Suppressor macrophage treated with lipopolysaccharide for 4 hours (primary cell): ENCODE measurements around the gene CDC42EP5.
"Not testable (repeated sequence)": the region's sequence is repeated elsewhere in the genome, so short reads cannot be mapped to it uniquely, and the experiment has no call there.

Experiments used
- DNase-seq: peaks from one replicate; pipeline ENCODE4 v3.0.0-alpha.2; 2020

The CDC42EP5 gene

DNA sequence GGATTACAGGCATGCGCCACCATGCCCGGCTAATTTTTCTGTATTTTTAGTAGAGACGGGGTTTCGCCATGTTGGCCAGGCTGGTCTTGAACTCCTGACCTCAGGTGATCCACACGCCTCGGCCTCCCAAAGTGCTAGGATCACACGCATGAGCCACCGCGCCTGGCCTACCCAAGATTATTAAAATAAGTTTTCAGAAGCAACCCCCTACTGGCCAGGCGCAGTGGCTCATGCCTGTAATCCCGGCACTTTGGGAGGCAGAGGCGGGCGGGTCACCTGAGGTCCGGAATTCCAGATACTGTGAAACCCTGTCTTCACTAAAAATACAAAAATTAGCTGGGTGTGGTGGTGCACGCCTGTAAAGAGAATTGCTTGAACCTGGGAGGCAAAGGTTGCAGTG lies 26.7 kb downstream of the CDC42EP5 start:
- not testable (repeated sequence) for DNase-seq

GRCh38 chr19:54444737-54445136 lies 28.4 kb downstream of the CDC42EP5 start:
- DNase-seq: no peak

DNA sequence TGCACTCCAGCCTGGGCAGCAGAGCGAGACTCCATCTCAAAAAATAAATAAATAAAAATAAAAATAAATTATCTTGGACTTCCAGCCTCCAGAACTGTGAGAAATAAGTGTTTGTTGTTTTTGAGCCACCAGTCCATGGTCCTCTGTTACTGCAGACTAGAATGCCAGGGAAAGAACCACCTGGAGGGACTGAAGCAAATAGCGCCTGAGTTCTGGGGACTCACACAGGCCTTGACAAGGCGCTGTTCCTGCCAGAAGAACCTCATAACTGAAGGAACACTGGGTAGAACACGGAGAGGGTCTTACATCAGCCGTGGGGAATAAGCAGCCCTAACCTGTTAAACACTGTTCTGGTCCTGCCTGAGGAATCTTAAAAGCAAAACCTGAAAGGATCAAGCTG lies 32.5 kb downstream of the CDC42EP5 start:
- DNase-seq: no peak

DNA sequence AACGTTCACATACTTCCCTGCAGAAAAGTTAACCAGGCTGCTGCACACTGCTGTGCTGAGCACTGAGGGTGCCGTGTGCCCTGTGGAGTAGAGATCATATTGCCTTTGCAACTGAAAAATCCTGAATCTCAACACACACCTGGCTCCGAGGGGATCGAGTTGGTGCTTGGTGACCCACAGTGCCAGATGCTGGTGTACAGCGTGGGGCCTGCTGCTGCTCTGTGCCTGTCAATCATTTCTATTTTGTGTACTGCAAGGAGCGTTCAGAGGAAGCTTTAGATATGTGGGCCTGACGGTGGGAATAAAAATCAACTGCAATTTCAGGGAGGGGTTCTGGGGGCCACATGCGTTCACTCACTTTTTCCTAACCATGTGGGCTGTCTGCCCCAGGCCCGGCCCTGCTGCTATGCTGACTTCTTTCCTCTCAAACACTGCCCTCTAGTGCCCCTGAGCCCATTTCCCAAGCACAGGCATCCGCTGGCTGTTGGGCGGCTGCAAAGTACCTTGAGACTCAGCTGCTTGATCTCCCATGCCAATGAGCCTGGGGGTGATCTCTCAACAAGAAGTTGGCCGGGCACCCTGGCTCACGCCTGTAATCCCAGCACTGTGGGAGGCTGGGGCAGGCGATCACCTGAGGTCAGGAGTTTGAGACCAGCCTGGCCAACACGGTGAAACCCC lies 33.8 kb downstream of the CDC42EP5 start:
- DNase-seq: peak; percentile 40

DNA sequence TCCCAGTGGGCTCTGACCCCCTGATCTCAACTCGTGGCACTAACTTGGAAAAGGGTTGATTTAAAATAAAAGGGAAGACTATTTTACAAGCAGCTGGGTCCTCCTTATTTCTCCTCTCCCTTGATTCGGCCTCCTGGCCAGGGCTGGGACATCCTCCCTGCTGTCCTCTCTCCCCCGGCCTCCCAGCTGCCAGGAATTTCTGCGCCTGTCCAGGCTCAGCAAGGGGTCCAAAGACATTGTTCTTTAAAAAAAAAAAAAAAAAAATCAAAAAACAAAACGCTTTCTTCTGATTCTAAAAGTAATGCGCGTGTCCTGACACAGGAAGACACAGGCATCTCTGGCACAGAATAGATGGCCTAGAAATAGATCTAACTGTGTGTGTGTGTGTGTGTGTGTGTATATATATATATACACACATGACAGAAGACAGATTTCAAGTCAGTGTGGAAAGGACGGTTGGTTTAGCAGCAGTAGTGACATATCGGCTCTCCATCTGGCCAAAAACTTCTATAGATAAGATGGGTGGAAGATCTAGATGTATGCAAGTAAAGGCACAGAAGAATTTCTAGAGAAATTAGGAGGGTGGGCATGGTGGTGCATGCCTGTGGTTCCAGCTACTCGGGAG lies 36.4 kb downstream of the CDC42EP5 start:
- no peak for DNase-seq

DNA sequence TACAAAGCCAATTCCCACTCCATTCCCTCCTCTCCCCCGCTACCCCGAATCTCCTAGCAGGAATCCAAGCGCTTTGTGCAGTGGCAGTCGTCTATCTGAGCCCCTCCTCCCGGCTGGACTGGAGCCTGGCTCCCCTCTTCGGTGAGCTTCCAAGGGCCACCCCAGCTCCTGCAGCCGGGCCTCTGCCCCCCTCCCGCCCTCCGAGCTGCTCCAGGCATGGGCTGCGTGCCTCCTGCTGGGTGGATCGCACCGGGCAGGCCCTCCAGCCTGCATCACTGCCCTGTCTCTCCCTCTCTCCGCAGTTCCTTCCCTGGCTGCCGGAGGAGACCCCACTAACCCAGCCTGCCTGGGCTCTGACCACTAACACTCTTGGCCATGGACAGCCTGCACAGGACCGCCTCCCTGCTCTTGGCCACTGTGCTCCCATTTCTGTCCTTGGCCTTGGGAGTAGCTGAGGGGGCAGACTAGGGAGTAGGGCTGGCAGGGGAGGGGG lies 37.0 kb downstream of the CDC42EP5 start:
- DNase-seq: no peak

DNA sequence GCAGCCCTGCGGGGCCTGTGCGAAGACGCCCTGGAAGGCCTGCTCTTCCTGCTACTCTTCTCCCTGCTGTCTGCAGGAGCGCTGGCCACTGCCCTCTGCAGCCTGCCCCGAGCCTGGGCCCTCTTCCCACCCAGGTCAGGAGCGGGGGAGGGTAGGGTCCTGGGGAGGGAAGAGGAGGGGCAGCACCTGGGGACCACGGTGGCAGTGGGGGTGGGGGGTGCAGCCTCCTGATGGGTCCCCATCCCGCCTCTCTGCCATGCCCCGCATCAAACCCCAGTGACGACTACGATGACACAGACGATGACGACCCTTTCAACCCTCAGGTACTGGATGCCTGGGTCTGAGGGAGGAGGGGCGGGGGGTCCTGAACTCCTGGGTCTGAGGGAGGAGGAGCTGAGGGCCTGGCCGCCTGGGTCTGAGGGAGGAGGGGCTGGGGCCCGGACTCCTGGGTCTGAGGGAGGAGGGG lies 37.5 kb downstream of the CDC42EP5 start:
- no peak for DNase-seq

GRCh38 chr19:54434873-54435214 lies 38.3 kb downstream of the CDC42EP5 start:
- DNase-seq: no peak

DNA sequence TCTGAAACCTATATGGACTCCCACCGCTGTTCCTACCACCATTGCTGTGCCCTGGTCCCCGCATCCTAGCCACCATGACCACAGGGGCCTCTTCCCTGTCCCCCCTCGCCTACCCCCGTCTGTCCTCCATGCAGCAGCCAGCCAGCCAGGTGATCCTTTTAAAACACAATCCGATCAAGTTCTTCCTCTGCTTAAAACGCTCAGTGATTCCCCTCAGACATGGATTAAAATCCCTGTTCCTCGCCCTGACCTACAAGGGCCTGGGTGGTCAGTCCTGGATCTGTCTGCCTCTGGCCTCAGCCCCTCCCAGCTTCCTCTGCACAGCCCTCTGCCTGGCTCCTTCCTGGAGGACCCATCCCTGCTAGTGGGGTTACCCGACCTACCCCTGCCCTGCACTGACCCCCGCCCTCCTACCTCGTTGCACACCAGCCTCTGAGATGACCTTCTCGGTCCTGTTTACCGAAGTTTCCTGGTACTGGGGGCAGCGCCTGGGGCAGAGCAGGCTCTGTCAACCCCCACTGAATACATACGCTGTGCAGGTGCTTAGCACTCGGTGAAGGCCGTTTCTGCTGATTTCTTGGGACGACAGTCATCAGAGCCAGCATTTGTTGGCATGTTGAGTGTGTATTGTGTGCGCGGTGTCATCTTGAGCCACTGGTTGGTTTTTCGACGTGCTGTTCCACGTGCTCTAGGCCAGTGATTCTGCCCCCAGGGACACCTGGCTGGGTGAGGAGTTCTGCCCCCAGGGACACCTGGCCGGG lies 38.8 kb downstream of the CDC42EP5 start:
- no peak for DNase-seq

DNA sequence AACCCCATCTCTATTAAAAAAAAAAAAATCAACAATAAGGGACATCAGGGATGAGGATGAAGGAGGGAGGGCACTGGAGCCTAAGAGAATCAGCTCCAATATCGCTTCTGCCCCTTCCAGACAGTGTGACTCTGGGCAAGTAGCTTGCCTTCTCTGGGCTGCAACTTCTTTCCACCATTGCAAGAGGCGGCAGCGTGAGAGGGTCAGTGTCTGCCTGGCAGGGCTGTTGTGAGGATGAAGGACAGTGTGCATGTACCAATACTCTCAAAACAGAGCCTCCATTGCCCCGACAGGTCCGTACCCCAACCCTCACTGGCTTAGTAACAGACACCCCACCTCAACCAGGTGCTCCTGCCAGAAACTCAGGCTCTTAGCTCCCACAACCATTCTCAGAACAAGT lies 39.4 kb downstream of the CDC42EP5 start:
- no peak for DNase-seq

- DNase-seq: no peak
Measured at GRCh38 chr19:54432144-54432738, 40.9 kb downstream of the CDC42EP5 start.

GRCh38 chr19:54431255-54431838 lies 41.7 kb downstream of the CDC42EP5 start:
- DNase-seq: no peak

DNA sequence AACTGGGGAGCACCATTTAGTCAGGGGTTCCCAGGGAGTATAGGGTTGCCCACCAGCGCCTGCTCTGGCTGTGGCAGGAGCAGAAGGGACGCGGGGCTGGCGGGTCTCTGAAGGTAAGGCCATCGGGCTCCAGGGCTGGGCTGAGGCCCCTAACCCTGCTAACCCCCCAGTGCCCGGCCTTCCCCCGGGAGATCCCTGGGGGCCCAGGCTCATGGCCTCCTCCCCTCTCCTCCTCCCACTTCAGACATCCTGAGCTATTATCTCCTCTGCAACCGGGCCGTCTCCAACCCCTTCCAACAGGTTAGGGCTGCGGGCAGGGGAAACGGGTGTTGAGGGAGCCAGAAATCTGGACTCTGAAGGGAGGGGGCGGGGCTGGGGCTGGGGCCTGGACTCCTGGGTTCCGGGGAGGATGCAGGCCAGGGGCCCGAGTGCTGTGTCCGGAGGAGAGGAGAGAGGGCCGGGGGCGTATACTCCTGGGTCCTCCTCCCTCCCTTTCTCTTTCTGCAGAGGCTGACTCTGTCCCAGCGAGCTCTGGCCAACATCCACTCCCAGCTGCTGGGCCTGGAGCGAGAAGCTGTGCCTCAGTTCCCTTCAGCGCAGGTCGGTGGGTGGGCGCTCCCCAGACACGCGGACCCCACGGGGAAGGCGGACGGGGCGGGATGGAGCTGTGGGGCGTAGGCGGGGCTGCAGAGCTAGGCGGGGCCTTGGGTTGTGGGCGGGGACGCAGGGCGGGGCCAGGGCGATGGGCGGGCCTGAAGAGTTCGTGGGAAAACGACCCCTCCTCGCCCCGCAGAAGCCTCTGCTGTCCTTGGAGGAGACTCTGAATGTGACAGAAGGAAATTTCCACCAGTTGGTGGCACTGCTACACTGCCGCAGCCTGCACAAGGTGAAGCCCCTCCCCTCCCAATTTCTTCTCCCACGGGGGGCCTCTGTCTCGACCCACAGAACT lies 42.5 kb downstream of the CDC42EP5 start:
- peak; percentile 38 for DNase-seq

DNA sequence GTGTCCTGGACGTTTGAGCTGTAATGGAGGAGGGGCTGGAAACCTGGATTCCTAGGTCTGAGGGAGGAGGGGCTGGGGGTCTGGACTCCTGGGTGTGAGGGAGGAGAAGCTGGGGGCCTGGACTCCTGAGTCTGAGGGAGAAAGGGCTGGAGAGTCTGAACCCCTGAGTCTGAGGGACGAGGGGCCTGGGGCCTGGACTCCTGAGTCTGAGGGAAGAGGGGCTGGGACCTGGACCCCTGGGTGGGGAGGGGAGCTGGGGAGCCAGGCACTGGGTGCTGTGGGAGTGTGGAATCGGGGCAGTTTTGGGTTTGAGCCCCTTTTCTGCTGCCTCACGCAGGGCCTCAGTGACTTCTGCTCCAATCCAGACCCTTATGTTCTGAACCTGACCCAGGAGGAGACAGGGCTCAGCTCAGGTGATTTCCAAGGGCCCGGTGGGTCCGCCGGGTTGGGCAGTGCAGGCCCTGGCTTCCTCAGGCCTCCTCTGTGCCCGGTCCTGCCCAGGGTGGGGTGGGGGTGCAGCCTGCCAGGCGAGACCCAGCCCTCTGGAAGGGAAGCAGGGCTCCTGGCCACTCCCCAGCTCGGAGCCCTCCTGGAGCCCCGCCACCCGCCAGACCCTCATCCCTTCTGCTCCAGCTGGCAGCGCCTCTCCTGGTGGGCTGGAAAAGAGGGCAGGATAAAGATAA lies 43.4 kb downstream of the CDC42EP5 start:
- no peak for DNase-seq

DNA sequence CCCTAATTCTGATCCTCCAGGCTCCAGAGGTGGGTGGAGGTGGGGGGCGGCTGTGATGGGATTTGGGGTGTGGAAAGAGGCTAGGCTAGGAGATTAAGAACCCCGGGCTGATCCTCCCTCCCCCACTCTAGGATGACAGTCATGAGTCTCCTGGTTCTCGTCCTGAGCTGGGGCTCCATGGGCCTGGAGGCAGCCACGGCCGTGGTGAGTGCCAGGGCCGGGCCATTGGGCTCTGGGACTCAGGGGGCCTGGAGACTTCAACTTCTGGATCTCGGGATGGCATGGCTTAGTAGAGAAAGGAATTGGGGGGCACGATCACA lies 44.0 kb downstream of the CDC42EP5 start:
- DNase-seq: no peak

DNA sequence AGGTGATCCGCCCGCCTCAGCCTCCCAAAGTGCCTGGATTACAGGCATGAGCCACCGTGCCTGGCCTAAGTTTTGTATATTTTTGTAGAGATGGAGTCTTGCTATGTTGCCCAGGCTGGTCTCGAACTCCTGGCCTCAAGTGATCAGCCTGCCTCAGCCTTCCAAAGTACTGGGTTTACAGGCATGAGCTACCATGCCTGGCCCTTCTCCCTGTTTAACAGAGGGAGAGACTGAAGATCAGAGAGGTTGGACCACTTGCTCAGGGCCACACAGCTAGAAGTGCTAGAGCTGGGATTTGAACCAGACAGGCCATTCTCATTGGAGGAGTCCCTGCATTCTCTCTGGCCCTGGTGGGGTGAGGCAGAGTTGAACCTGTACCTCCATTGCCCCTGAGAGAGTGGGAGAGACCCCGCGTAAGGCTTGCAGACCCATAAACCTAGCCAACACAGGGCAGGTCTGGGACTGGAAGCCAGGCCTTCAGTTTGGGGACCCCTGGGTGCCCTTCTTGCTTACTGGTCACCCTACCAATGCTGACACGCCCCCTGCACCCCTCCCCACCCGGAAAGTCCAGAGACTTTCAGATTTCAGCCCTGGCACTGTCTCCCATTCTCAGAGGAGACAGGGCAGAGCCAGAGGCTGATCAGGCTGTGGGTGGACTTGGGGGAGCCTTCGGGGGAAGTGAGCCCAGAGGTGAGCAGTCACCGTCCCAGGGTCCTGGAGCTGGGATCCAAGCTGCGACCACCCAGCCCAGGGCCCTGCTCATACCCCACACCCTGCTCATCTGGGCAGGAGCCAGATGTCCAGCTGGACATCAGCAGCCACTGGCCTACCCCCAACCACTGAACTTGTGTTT lies 44.5 kb downstream of the CDC42EP5 start:
- no peak for DNase-seq

DNA sequence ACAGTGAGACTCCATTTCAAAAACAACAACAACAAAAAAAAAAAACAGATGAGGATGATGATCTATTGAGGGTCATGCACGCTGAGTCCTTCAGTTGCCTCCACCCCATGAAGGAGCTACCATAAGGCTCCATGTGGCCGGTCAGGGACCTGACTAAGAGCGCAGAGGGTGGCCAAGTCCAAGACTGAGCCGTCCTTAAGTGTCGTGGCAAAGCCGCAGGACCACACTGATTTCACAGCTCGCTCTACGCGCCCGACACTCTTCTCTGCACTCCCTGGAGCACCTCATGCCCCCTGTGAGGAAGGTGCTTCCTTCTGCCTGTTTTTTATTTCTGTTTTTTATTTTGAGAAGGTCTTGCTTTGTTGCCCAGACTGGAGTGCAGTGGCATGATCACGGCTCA lies 45.5 kb downstream of the CDC42EP5 start:
- DNase-seq: no peak

- no peak for DNase-seq
Measured at GRCh38 chr19:54426291-54426931, 46.7 kb downstream of the CDC42EP5 start.

- DNase-seq: no peak
Measured at GRCh38 chr19:54425382-54425723, 47.7 kb downstream of the CDC42EP5 start.
